Right hindlimb (tissue), 1 donor: Measurements from ENCODE around the gene ADRM1.

ENCODE experiments used
- DNase-seq: peaks from one replicate; pipeline ENCODE4 v3.0.0-alpha.2; 2018

The ADRM1 gene

DNA sequence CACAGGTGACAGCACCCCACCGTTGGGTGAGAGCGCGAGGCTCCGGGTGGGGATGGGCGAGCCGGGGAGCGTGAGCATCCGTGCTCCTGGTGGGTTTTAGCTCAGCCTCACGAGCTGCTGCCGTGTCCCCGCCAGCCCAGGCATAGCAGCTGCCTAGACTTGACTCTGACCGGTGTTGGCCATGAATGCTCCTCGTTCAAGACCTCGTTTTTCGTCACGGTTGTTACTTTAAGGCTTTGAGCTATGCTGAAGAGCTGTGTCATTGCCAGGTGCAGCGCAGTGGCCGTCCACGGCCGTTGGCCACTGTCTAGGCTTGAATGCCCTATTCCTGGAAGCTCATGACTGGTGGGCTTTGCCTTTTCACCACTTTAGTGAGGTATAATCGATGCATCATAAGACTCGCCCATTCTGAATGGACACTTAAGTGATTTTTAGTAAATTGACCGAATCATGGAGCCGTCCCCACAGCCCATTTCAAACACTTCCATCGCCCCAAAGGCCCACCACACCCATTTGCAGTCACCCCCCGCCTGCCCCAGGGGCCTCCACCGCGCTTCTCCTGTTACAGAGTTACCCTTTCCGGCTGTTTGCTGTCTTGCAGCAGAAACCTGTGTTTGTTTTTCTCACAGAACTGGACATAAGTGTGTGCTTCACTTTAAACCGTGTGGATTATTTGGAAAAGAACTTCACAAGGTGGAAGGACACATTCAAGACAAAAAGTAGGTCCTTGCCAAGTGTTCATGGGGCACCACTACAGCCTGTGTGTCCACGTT, 21.4 kb upstream of the ADRM1 start:
- no peak for DNase-seq

GRCh38 chr20:62282103-62282502, 20.7 kb upstream of the ADRM1 start:
- no peak for DNase-seq

DNA sequence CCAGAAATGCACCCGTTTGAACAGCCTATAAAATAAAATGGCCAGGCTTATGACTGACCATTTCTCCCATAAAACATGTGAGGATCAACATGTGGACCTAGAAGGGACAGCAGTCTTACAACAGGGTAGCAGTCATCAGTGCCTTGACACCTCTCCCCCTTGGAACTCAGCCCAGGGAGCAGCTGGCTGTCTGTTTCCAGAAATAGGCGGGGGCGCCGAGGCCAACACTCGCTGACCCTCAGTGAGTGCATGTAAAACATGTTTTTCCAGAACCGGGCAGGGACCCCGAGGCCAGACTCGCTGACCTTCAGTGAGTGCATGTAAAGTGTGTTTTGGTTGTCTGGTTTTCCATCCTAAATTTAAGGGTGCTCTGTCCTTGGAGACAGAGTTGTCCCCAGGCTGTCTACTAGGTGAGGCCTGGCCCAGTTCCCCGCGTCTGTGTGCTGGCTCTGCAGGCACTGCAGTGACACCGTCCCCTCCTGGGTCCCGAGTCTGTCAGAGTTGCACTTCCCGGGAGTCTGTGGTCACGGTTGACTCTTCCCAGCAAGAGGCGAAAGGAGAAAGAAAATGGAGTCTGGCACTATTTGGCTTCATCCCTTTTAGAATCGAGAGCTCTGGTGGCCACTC, 19.8 kb upstream of the ADRM1 start:
- DNase-seq = no peak

GRCh38 chr20:62284448-62284847, 18.3 kb upstream of the ADRM1 start:
- DNase-seq = no peak

DNA sequence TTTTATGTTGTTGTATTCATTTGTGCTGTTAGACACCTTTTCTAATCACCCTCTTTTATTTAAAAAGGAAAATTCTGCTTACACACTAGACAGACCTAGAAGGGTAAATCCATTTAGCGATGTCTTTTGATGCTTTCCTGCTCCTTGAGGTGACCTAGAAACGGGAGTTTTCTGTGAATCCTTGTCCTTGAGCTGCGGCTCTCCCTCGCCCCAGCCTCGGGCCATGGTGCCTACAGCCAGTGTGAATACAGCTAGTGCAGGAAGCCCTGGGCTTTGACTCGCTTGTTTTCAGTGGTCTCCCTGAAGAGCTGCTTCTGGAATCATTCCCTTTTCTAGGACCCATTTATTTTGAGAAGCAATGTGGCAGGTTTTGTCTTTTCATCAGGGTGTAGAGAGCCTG, 17.6 kb upstream of the ADRM1 start:
- DNase-seq = no peak

GRCh38 chr20:62285722-62286121, 17.1 kb upstream of the ADRM1 start:
- DNase-seq = no peak

- DNase-seq = no peak
Observed at GRCh38 chr20:62286493-62287064, 16.2 kb upstream of the ADRM1 start.

DNA sequence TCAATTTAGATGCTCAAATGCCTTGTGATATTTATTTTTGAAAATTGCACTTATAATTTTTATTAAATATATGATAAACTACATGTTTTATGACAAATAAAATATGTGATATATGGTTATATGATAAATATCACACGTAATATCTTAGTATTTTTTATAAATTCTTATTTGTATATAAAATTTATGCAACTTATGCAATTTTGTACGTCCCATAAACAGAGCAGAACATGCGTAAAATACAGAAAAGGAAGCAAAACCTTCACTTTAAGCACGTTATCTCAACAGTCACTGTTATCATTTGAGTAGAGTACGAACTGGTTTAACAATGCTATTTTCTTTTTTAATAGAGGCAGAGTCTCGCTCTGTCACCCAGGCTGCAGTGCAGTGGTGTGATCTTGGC, 15.7 kb upstream of the ADRM1 start:
- DNase-seq = no peak

DNA sequence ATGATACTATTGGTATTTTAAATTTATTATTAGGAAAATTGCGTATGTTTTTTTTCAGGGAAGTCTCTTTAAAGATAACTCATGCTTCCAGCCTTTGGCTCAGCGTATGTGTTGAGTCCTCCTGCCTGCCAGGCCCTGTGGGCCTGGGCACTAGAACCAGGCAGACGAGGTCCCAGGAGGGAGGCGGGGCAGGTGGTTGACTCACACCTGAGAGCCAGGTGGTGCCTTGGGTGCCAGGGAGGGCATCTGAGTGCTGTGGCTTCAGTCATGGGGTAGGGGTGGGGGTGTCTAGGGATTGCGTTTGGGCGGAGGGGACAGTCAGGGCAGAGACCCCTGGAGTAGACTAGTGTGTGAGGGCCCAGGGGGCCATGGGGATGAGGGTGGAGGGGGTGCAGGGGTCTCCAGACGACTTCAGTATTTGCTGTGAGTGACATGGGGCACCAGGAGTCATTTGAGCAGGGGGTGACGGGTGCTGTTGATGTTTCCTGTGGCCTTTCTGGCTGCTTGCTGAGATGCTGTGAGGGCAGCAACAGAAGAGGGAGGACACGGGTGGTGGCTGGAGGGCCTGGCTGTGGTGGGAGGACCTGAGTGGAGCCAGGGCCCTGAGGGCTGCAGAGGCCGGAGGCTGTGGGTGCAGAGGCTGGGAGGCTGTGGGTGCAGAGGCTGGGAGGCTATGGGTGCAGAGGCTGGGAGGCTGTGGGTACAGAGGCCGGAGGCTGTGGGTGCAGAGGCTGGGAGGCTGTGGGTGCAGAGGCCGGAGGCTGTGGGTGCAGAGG, 14.8 kb upstream of the ADRM1 start:
- DNase-seq = no peak

- no peak for DNase-seq
Observed at GRCh38 chr20:62288535-62289105, 14.2 kb upstream of the ADRM1 start.

GRCh38 chr20:62289131-62289530, 13.7 kb upstream of the ADRM1 start:
- DNase-seq = no peak

- DNase-seq = no peak
Observed at GRCh38 chr20:62289898-62290297, 12.9 kb upstream of the ADRM1 start.

GRCh38 chr20:62291251-62292066, 11.3 kb upstream of the ADRM1 start:
- no peak for DNase-seq

DNA sequence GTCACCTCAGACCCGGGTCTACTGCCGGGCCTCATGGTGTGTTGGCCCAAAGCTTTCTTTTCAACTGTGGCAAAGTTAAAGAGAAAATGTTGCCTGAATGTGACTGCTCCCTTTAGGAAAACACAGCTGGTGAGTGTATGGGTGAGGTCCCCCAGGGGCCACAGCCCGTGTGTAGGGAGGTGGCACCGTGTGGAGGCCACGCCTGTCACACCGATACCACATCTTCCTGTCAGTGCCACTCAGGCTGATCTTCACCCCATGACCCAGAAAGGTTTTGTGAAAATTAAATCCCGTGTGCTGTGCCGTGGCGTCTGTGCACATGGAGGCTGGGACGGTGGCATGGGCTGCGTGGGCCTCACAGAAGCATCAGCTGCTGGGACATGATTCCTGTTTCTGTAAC, 10.7 kb upstream of the ADRM1 start:
- no peak for DNase-seq

- no peak for DNase-seq
Observed at GRCh38 chr20:62293111-62293784, 9.5 kb upstream of the ADRM1 start.

DNA sequence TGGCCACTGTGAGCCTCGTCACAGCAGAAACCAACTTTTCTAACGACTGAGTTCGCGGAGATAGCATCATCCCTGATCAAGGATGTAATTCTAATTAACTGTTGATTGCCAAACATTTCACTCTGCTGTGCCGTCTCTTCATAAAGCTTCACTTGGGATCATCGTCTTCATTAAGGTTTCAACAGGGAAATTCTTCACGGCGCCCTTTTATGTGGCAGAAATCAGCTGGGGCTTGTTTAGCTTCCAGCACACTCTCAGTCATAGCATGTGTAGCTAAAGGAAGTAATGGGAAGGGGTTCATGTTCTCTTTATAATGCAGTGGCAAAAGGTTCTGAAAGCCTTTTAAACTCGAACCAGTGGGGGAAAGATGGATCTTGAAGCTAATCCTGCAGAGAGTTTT, 8.9 kb upstream of the ADRM1 start:
- no peak for DNase-seq

- no peak for DNase-seq
Observed at GRCh38 chr20:62294516-62294915, 8.3 kb upstream of the ADRM1 start.

GRCh38 chr20:62296724-62297448, 5.9 kb upstream of the ADRM1 start:
- DNase-seq = no peak

DNA sequence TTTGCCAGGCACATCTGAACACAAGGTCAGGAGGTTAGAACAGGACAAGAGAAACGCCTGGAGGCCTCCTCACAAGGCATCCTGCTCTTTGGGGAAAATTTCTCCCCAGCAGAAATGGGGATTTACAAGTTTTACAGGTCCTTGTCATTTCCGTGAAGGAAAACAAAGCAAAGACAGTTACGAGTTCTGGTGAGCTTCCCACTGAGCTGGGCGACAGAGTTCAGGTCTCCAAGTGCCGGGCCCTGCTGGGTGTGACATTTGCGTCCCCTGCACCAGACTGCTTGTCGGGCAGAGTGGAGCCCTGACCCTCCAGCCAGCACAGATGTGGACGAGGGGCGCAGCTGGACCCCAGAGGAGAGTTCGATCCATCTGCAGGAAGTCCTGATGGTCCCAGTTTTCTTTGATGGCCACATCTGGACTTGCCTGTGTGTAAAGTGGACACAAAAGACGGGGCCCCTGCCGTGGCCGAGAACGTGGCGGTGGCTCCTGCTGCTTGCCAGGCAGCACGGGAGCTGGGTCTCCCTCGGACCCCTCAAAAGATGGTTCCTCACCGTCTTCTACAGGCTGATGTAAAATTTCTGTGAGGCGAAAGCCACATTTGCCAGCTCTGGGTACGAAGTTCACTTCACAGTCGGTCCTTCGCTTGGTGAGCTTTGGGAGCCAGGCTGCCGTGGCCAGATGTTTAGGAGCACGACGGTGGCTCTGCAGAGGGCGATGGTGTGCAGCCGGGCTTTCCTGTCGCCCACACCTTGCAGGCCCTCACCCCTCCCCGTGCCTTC, 5.2 kb upstream of the ADRM1 start:
- DNase-seq = no peak

GRCh38 chr20:62298577-62299249, 4.1 kb upstream of the ADRM1 start:
- DNase-seq = no peak
